Neural crest cell (in vitro differentiated cells): ENCODE measurements around the gene TOM1. TPM values are rescaled to one million over a fixed set of nuclear protein-coding genes. Genes with fewer than 3 reads are reported as not detected.

Experiments
- DNase-seq: peaks from one replicate; pipeline ENCODE4 v3.0.0; 2021; ENCODE audit warnings: low read depth, mixed read lengths, low spot score
- H3K27ac Mint-ChIP-seq: one replicate; pipeline ENCODE4 v1.8.0; 2021; ENCODE audit warnings: mild to moderate bottlenecking, mixed read lengths; ENCODE audit not compliant: unreplicated experiment
- H3K27me3 Mint-ChIP-seq: 2 replicates; pipeline ENCODE4 v1.8.0; 2021; ENCODE audit warnings: low read depth, mild to moderate bottlenecking, mixed read lengths
- H3K36me3 Mint-ChIP-seq: 2 replicates; pipeline ENCODE4 v1.8.0; 2021; ENCODE audit warnings: low read depth, mild to moderate bottlenecking, mixed read lengths
- H3K4me1 Mint-ChIP-seq: 2 replicates; pipeline ENCODE4 v1.8.0; 2021; ENCODE audit warnings: mixed read lengths
- H3K4me3 Mint-ChIP-seq: one replicate; pipeline ENCODE4 v1.8.0; 2021; ENCODE audit warnings: mild to moderate bottlenecking, mixed read lengths
- H3K9me3 Mint-ChIP-seq: 2 replicates; pipeline ENCODE4 v1.8.0; 2021; ENCODE audit warnings: mixed read lengths
- CTCF ChIP-seq: fragments of 200-600 bp; sonication (generic); conservative IDR thresholded peaks from 2 replicates; pipeline ENCODE4 v1.5.0; 2021; ENCODE audit warnings: antibody characterized with exemption, mild to moderate bottlenecking
- total RNA-seq: library from RNA; stranded (reverse); gene quantifications from 2 replicates; pipeline ENCODE4 v1.2.1, GENCODE V29; 2021

Gene TOM1
- total RNA-seq, 1 donor from 2014 or later, result 24.7 TPM

GRCh38 chr22:35341090-35341874, 41.6 kb downstream of the TOM1 start:
- Mint-ChIP-seq H3K27ac (no peak overlapping the region), H3K4me3 (no peak overlapping the region), H3K36me3 (no peaks in the 10 kb centered on the region), H3K4me1 (no peaks in the 10 kb centered on the region), H3K27me3 (no peaks in the 10 kb centered on the region), H3K9me3 (no peaks in the 10 kb centered on the region)
- DNase-seq, result no peak
- no peak for TF ChIP-seq CTCF

GRCh38 chr22:35342390-35342789, 42.7 kb downstream of the TOM1 start:
- no peak for DNase-seq
- H3K4me3 Mint-ChIP-seq, result no peak overlapping the region
- no peaks in the 10 kb centered on the region for H3K36me3 Mint-ChIP-seq
- no peak overlapping the region for H3K27ac Mint-ChIP-seq
- H3K4me1 Mint-ChIP-seq, result no peaks in the 10 kb centered on the region
- H3K27me3 Mint-ChIP-seq, result no peaks in the 10 kb centered on the region
- TF ChIP-seq CTCF, result no peak
- H3K9me3 Mint-ChIP-seq, result no peaks in the 10 kb centered on the region

GRCh38 chr22:35343664-35344550, 44.2 kb downstream of the TOM1 start:
- H3K27ac Mint-ChIP-seq, result no peak overlapping the region
- H3K36me3 Mint-ChIP-seq, result no peaks in the 10 kb centered on the region
- no peaks in the 10 kb centered on the region for H3K9me3 Mint-ChIP-seq
- no peak for DNase-seq
- no peaks in the 10 kb centered on the region for H3K4me1 Mint-ChIP-seq
- H3K4me3 Mint-ChIP-seq, result no peak overlapping the region
- H3K27me3 Mint-ChIP-seq, result no peaks in the 10 kb centered on the region
- no peak for TF ChIP-seq CTCF

- no peaks in the 10 kb centered on the region for H3K9me3 Mint-ChIP-seq
- no peaks in the 10 kb centered on the region for H3K27me3 Mint-ChIP-seq
- no peak for DNase-seq
- TF ChIP-seq CTCF, result no peak
- peaks cover under 1% of the 10 kb centered on the region for H3K4me1 Mint-ChIP-seq
- no peak overlapping the region for H3K27ac Mint-ChIP-seq
- H3K36me3 Mint-ChIP-seq, result no peaks in the 10 kb centered on the region
- no peak overlapping the region for H3K4me3 Mint-ChIP-seq
These were observed 45.4 kb downstream of the TOM1 start for GRCh38 chr22:35344956-35345690.

GRCh38 chr22:35345808-35346505, 46.3 kb downstream of the TOM1 start:
- Mint-ChIP-seq H3K36me3 (no peaks in the 10 kb centered on the region), H3K27me3 (no peaks in the 10 kb centered on the region), H3K4me3 (no peak overlapping the region), H3K4me1 (peaks cover 9% of the 10 kb centered on the region), H3K9me3 (no peaks in the 10 kb centered on the region), H3K27ac (no peak overlapping the region)
- no peak for DNase-seq
- no peak for TF ChIP-seq CTCF
